Osteocyte (in vitro differentiated cells): ENCODE measurements around the gene ATP10B. TPM values are rescaled to one million over a fixed set of nuclear protein-coding genes. Genes with fewer than 3 reads are reported as not detected.

Experiments
- DNase-seq: peaks from one replicate; pipeline ENCODE4 v3.0.0; 2021; ENCODE audit warnings: mixed read lengths; ENCODE audit not compliant: unreplicated experiment; ENCODE audit errors: extremely low spot score
- H3K27ac Mint-ChIP-seq: one replicate; pipeline ENCODE4 v1.8.0; 2021; ENCODE audit warnings: mild to moderate bottlenecking, mixed read lengths; ENCODE audit not compliant: unreplicated experiment
- H3K27me3 Mint-ChIP-seq: one replicate; pipeline ENCODE4 v1.8.0; 2021; ENCODE audit warnings: mixed read lengths; ENCODE audit not compliant: unreplicated experiment
- H3K36me3 Mint-ChIP-seq: one replicate; pipeline ENCODE4 v1.8.0; 2021; ENCODE audit warnings: mixed read lengths; ENCODE audit not compliant: unreplicated experiment
- H3K4me1 Mint-ChIP-seq: one replicate; pipeline ENCODE4 v1.8.0; 2021; ENCODE audit warnings: mixed read lengths; ENCODE audit not compliant: unreplicated experiment
- H3K4me3 Mint-ChIP-seq: one replicate; pipeline ENCODE4 v1.8.0; 2021; ENCODE audit warnings: mild to moderate bottlenecking, moderate library complexity, mixed read lengths; ENCODE audit not compliant: unreplicated experiment
- H3K9me3 Mint-ChIP-seq: one replicate; pipeline ENCODE4 v1.8.0; 2021; ENCODE audit warnings: mixed read lengths; ENCODE audit not compliant: unreplicated experiment
- CTCF ChIP-seq: fragments of 200-600 bp; sonication (generic); IDR thresholded peaks from 2 replicates; pipeline ENCODE4 v1.5.0; 2021; ENCODE audit warnings: antibody characterized with exemption, mild to moderate bottlenecking, moderate library complexity
- total RNA-seq: library from RNA; stranded (reverse); gene quantifications from 2 replicates; pipeline ENCODE4 v1.2.1, GENCODE V29; 2021

Gene ATP10B
- total RNA-seq, 1 donor from 2014 or later = not detected

GRCh38 chr5:160525471-160526261 lies 326.3 kb downstream of the ATP10B start:
- DNase-seq = no peak
- Mint-ChIP-seq H3K9me3 (no peaks in the 10 kb centered on the region), H3K27ac (no peak overlapping the region), H3K4me3 (no peak overlapping the region), H3K27me3 (peaks cover 8% of the 10 kb centered on the region), H3K36me3 (no peaks in the 10 kb centered on the region), H3K4me1 (no peaks in the 10 kb centered on the region)
- TF ChIP-seq CTCF = no peak

GRCh38 chr5:160524827-160525226 lies 327.2 kb downstream of the ATP10B start:
- TF ChIP-seq CTCF = no peak
- no peaks in the 10 kb centered on the region for H3K4me1 Mint-ChIP-seq
- H3K36me3 Mint-ChIP-seq = no peaks in the 10 kb centered on the region
- H3K27me3 Mint-ChIP-seq = peaks cover 4% of the 10 kb centered on the region
- DNase-seq = no peak
- no peak overlapping the region for H3K27ac Mint-ChIP-seq
- no peaks in the 10 kb centered on the region for H3K9me3 Mint-ChIP-seq
- H3K4me3 Mint-ChIP-seq = no peak overlapping the region

GRCh38 chr5:160523502-160524163 lies 328.4 kb downstream of the ATP10B start:
- Mint-ChIP-seq H3K9me3 (no peaks in the 10 kb centered on the region), H3K27me3 (peaks cover 4% of the 10 kb centered on the region), H3K27ac (no peak overlapping the region), H3K4me3 (no peak overlapping the region), H3K36me3 (no peaks in the 10 kb centered on the region), H3K4me1 (no peaks in the 10 kb centered on the region)
- DNase-seq = no peak
- no peak for TF ChIP-seq CTCF

GRCh38 chr5:160521392-160521663 lies 330.7 kb downstream of the ATP10B start:
- Mint-ChIP-seq H3K9me3 (no peaks in the 10 kb centered on the region), H3K36me3 (no peaks in the 10 kb centered on the region), H3K4me1 (no peaks in the 10 kb centered on the region), H3K27me3 (no peaks in the 10 kb centered on the region), H3K4me3 (no peak overlapping the region), H3K27ac (no peak overlapping the region)
- no peak for DNase-seq
- TF ChIP-seq CTCF = no peak

- H3K4me3 Mint-ChIP-seq = no peak overlapping the region
- TF ChIP-seq CTCF = no peak
- no peaks in the 10 kb centered on the region for H3K9me3 Mint-ChIP-seq
- no peaks in the 10 kb centered on the region for H3K27me3 Mint-ChIP-seq
- H3K4me1 Mint-ChIP-seq = no peaks in the 10 kb centered on the region
- no peak for DNase-seq
- no peaks in the 10 kb centered on the region for H3K36me3 Mint-ChIP-seq
- no peak overlapping the region for H3K27ac Mint-ChIP-seq
These were observed 331.2 kb downstream of the ATP10B start for GRCh38 chr5:160520609-160521391.
